Heart left ventricle (tissue), 16 donors: Measurements from ENCODE around the gene IL1R2. TPM values are rescaled to one million over a fixed set of nuclear protein-coding genes. Genes with fewer than 3 reads are reported as not detected.

Experiments used
- ATAC-seq, 4 donors: fragments of 200-7000 bp; cut with Tn5 transposase; one replicate each; pipeline ENCODE4 v1.9.1; 2020 to 2022; ENCODE audit warnings: moderate library complexity in 4 of 4, mild to moderate bottlenecking in 3 of 4, moderate number of reproducible peaks in 1 of 4
- DNase-seq, 5 donors: peaks; one replicate each; pipeline ENCODE4 v3.0.0-alpha.2; 2020
- H3K27ac ChIP-seq, 12 donors: fragments of 200-600 bp; sonication (generic) in 4 of 12; one replicate each; pipeline versions ENCODE4 v1.5.0 to v1.8.0; 2016 to 2022; ENCODE audit warnings: mild to moderate bottlenecking in 2 of 12
- H3K27me3 ChIP-seq, 9 donors: fragments of 200-600 bp; sonication (generic) in 2 of 9; one replicate each; pipeline versions ENCODE4 v1.5.1 to v1.8.0; 2016 to 2022; ENCODE audit warnings: mild to moderate bottlenecking in 3 of 9
- H3K36me3 ChIP-seq, 9 donors: fragments of 200-600 bp; sonication (generic) in 2 of 9; one replicate each; pipeline versions ENCODE4 v1.5.0 to v1.8.0; 2018 to 2022; ENCODE audit warnings: mild to moderate bottlenecking in 2 of 9
- H3K4me1 ChIP-seq, 12 donors: fragments of 200-600 bp; sonication (generic) in 4 of 12; one replicate each; pipeline versions ENCODE4 v1.5.0 to v1.8.0; 2016 to 2022; ENCODE audit warnings: mild to moderate bottlenecking in 3 of 12
- H3K4me3 ChIP-seq, 12 donors: fragments of 200-600 bp; sonication (generic) in 4 of 12; one replicate each; pipeline versions ENCODE4 v1.5.0 to v1.8.0; 2017 to 2022; ENCODE audit warnings: mild to moderate bottlenecking in 9 of 12, moderate library complexity in 4 of 12
- H3K9me3 ChIP-seq, 12 donors: fragments of 200-600 bp; sonication (generic) in 4 of 12; one replicate each; pipeline versions ENCODE4 v1.5.0 to v1.8.0; 2016 to 2022; ENCODE audit warnings: mild to moderate bottlenecking in 1 of 12
- POLR2A ChIP-seq, 2 donors: fragments of 450-650 bp; IDR thresholded peaks; one replicate each; pipeline ENCODE4 v1.6.1; 2017; ENCODE audit warnings: antibody characterized with exemption in 2 of 2, mild to moderate bottlenecking in 2 of 2, moderate library complexity in 2 of 2
- WGBS, 4 donors: extraction: QIAGEN DNeasy Blood & Tissue Kit in 2 of 4; methylation state at CpG; one replicate each; pipeline versions ENCODE4 v1.1.5 to v1.1.7; 2013 to 2018; 5-methylcytosine and 5-hydroxymethylcytosine counted together
- intact Hi-C, 10 donors: fragments of 100-400 bp; cut with DNase I; formaldehyde crosslinking; loops; one replicate each; pipeline versions ENCODE4 v1.11.1 to v1.14.2; 2022
- polyA plus RNA-seq, 2 donors: library from polyadenylated mRNA; stranded (reverse); fragments of 200-250 nt; gene quantifications; one replicate each; pipeline ENCODE4 v1.2.3, GENCODE V29; 2013
- total RNA-seq, 9 donors: library from RNA; depleted of rRNA in 2 of 9; stranded (reverse); fragments of >200 nt in 2 of 9; fragmentation: NEBNext Ultra II Directional in 3 of 9; extraction: Animal tissue kit (Norgen Biotek cat#: 25700) in 3 of 9; gene quantifications; one replicate each; pipeline versions ENCODE4 v1.1.0 to v1.2.4, GENCODE V29; 2016 to 2023
- TF ChIP-seq, protein P1 (sequence below), 12 donors: fragments of 200-600 bp; sonication (generic) in 4 of 12; IDR thresholded peaks; one replicate each; pipeline versions ENCODE4 v1.5.0 to v1.8.0; 2018 to 2022; ENCODE audit warnings: antibody characterized with exemption in 12 of 12, mild to moderate bottlenecking in 5 of 12
- donor health status: ischemic (EF 13 %, LVEDD 7.1; RV severe dilation, severe dysfunction).
- donor health status: healthy with polysubstance abuse.
- donor health status: DM: no; HTN: yes; CAD: no.
- donor health status: DM: no; HTN: no; CAD: no.
- donor health status: ischemic (EF 25% LVEDD 6.9; RV normal size, moderate dysfunction).
- donor health status: ischemic (EF 25% LVEDD 5.7; RV mildly dilated, moderate dysfunction).
- donor health status: healthy.
- donor health status: DM: yes; HTN: yes; CAD: no.
- donor health status: ischemic (EF 35%, LVEDD 5.7; RV mildly dilated, moderate dysfunction).
- donor health status: nonischemic (EF 11% LVEDD 7.7; RV severe dilation, severe dysfunction).
- donor health status: DM: yes; HTN: yes; CAD: no.
- donor health status: PGD.
- donor health status: ischemic (EF 29% LVEDD 5.4; RV normal size, mild dysfunction).
- donor health status: nonischemic (EF 23%, LVEDD 6.1; RV moderate dilation, normal function).

The IL1R2 gene
- total and polyA plus RNA-seq, 11 donors: 0.77 to 8.0 (median 2.1) TPM; not detected in 3

GRCh38 chr2:102021779-102022178 is 30.0 kb downstream of the IL1R2 start:
- intact Hi-C loops: loop anchor here (2.0 to 10.0 kb wide), 15 partner anchors 41 to 423 kb away; partner anchors contain the start of genes IL18R1 (in 4 of the 10) and IL1R1 (in 1 of the 10)
- Histone ChIP-seq H3K4me1 (peaks cover 0 to 55% (median 17%) of the 10 kb centered on the region in 12 donors), H3K4me3 (no peak overlapping the region), H3K9me3 (no peaks in the 10 kb centered on the region), H3K27me3 (no peaks in the 10 kb centered on the region), H3K36me3 (no peaks in the 10 kb centered on the region), H3K27ac (peak overlapping the region in 7 of 12 donors; percentile 11 to 78 (median 31))
- 32 to 47% (median 37%) methylated on average over 6 of the region's 6 CpGs for WGBS, 4 donors
- no peak for DNase-seq
- TF ChIP-seq POLR2A (IDR thresholded peaks at IDR 0.05): no peak
- TF ChIP-seq, protein P1, sequence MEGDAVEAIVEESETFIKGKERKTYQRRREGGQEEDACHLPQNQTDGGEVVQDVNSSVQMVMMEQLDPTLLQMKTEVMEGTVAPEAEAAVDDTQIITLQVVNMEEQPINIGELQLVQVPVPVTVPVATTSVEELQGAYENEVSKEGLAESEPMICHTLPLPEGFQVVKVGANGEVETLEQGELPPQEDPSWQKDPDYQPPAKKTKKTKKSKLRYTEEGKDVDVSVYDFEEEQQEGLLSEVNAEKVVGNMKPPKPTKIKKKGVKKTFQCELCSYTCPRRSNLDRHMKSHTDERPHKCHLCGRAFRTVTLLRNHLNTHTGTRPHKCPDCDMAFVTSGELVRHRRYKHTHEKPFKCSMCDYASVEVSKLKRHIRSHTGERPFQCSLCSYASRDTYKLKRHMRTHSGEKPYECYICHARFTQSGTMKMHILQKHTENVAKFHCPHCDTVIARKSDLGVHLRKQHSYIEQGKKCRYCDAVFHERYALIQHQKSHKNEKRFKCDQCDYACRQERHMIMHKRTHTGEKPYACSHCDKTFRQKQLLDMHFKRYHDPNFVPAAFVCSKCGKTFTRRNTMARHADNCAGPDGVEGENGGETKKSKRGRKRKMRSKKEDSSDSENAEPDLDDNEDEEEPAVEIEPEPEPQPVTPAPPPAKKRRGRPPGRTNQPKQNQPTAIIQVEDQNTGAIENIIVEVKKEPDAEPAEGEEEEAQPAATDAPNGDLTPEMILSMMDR (IDR thresholded peaks at IDR 0.05): no peak
- peak in 3 of 4 donors; percentile 65 to 76 (median 68) for ATAC-seq

GRCh38 chr2:102022884-102023539 is 31.3 kb downstream of the IL1R2 start:
- TF ChIP-seq POLR2A (IDR thresholded peaks at IDR 0.05): no peak
- TF ChIP-seq, protein P1 (IDR thresholded peaks at IDR 0.05): no peak
- intact Hi-C loops: loop anchor here in 8 of 10 donors (5.0 to 10.0 kb wide), 10 partner anchors 39 to 422 kb away; partner anchors contain the start of genes IL18R1 (in 4 of the 8) and IL1R1 (in 1 of the 8)
- peaks cover 0 to 67% (median 21%) of the 10 kb centered on the region in 12 donors for H3K4me1 ChIP-seq
- H3K36me3 ChIP-seq: no peaks in the 10 kb centered on the region
- DNase-seq (no peak), ATAC-seq (no peak)
- 90 to 97% (median 90%) methylated on average over 4 of the region's 4 CpGs for WGBS, 4 donors
- H3K9me3 ChIP-seq: no peaks in the 10 kb centered on the region
- peak overlapping the region in 2 of 12 donors; percentile 17 to 78 for H3K27ac ChIP-seq
- H3K4me3 ChIP-seq: no peak overlapping the region
- H3K27me3 ChIP-seq: no peaks in the 10 kb centered on the region

DNA sequence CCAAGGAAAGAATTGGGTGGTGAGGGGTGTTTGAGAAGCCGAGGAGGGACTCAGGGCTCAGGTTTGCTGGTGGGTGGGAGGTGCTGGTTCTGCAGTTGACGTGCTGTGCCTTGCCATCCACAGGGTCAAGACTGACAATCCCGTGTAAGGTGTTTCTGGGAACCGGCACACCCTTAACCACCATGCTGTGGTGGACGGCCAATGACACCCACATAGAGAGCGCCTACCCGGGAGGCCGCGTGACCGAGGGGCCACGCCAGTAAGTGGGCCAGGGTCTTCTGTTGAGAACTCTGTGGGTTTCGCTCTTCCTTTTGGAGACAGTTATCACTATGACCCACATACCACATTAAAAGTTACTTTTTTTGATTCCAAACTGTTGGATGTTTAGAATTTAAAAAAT is 32.6 kb downstream of the IL1R2 start:
- H3K27ac ChIP-seq: peak overlapping the region in 4 of 12 donors; percentile 22 to 32 (median 26)
- DNase-seq: no peak

More for the DNA sequence above, 32.6 kb downstream of the IL1R2 start:
- intact Hi-C loops: loop anchor here in 8 of 10 donors (5.0 to 10.0 kb wide), 10 partner anchors 38 to 420 kb away; partner anchors contain the start of genes IL18R1 (in 4 of the 8) and IL1R1 (in 1 of the 8)
- 95 to 97% (median 97%) methylated on average over 12 of the region's 12 CpGs for WGBS, 4 donors
- no peak for TF ChIP-seq POLR2A (IDR thresholded peaks at IDR 0.05)
- TF ChIP-seq, protein P1 (IDR thresholded peaks at IDR 0.05): no peak
- Histone ChIP-seq H3K36me3 (no peaks in the 10 kb centered on the region), H3K27me3 (no peaks in the 10 kb centered on the region), H3K4me3 (no peak overlapping the region), H3K4me1 (peaks cover 0 to 71% (median 21%) of the 10 kb centered on the region in 12 donors), H3K9me3 (no peaks in the 10 kb centered on the region)
- no peak for ATAC-seq
